CD4-positive, alpha-beta memory T cell (primary cell): ENCODE measurements around the gene PXDN. TPM values are rescaled to one million over a fixed set of nuclear protein-coding genes. Genes with fewer than 3 reads are reported as not detected.

ENCODE experiments used
- CTCF ChIA-PET: fragments of 350-600 bp; sonication (Branson Sonifier 250); formaldehyde crosslinking; loops from one replicate; lab custom pipeline; 2021; ENCODE audit warnings: inconsistent platforms; ENCODE audit not compliant: partially characterized antibody; lab: Charles Lee
- POLR2A ChIA-PET: fragments of 350-600 bp; sonication (Branson Sonifier 250); formaldehyde crosslinking; loops from one replicate; lab custom pipeline; 2021; ENCODE audit not compliant: partially characterized antibody; lab: Charles Lee
- DNase-seq, 5 donors: peaks; one replicate each; pipeline versions ENCODE4 v3.0.0 to v3.0.0-alpha.2; 2020 to 2022; ENCODE audit warnings: mixed read lengths in 1 of 5
- H3K27ac ChIP-seq: one replicate; pipeline ENCODE4 v1.7.0; 2013; ENCODE audit warnings: low read depth, low read length
- H3K27me3 ChIP-seq: 2 replicates; pipeline ENCODE4 v1.7.0; 2013; ENCODE audit warnings: mild to moderate bottlenecking, low read length, moderate library complexity; ENCODE audit not compliant: insufficient read depth
- H3K36me3 ChIP-seq: 2 replicates; pipeline ENCODE4 v1.7.0; 2013; ENCODE audit warnings: mild to moderate bottlenecking, low read length, moderate library complexity; ENCODE audit not compliant: insufficient read depth
- H3K4me1 ChIP-seq: 2 replicates; pipeline ENCODE4 v1.7.0; 2013; ENCODE audit warnings: mild to moderate bottlenecking, low read length, moderate library complexity; ENCODE audit not compliant: insufficient read depth
- H3K4me3 ChIP-seq, 2 donors: one replicate each; pipeline ENCODE4 v1.7.0; 2013; ENCODE audit warnings: low read length in 2 of 2, mild to moderate bottlenecking in 1 of 2
- H3K9me3 ChIP-seq, 2 donors: one replicate each; pipeline ENCODE4 v1.7.0; 2013; ENCODE audit warnings: low read length in 2 of 2, control low read depth in 1 of 2; ENCODE audit not compliant: control insufficient read depth in 1 of 2
- H3K27ac Mint-ChIP-seq, 7 donors: one replicate each; pipeline ENCODE4 v1.8.0; 2020 to 2021; ENCODE audit warnings: mixed read lengths in 7 of 7, mild to moderate bottlenecking in 6 of 7, inconsistent platforms in 3 of 7, moderate library complexity in 3 of 7
- H3K27me3 Mint-ChIP-seq, 2 donors: one replicate each; pipeline ENCODE4 v1.8.0; 2020 to 2021; ENCODE audit warnings: mixed read lengths in 2 of 2
- H3K36me3 Mint-ChIP-seq, 2 donors: one replicate each; pipeline ENCODE4 v1.8.0; 2020 to 2021; ENCODE audit warnings: mixed read lengths in 2 of 2, inconsistent platforms in 1 of 2, mild to moderate bottlenecking in 1 of 2
- H3K4me1 Mint-ChIP-seq, 4 donors: one replicate each; pipeline ENCODE4 v1.8.0; 2020 to 2021; ENCODE audit warnings: mixed read lengths in 4 of 4, mild to moderate bottlenecking in 1 of 4
- H3K4me3 Mint-ChIP-seq, 8 donors: one replicate each; pipeline ENCODE4 v1.8.0; 2020 to 2021; ENCODE audit warnings: mixed read lengths in 8 of 8, mild to moderate bottlenecking in 7 of 8, moderate library complexity in 6 of 8, inconsistent platforms in 3 of 8
- H3K9me3 Mint-ChIP-seq, 8 donors: one replicate each; pipeline ENCODE4 v1.8.0; 2020 to 2021; ENCODE audit warnings: mixed read lengths in 8 of 8, mild to moderate bottlenecking in 5 of 8, inconsistent platforms in 3 of 8, moderate library complexity in 1 of 8
- intact Hi-C: fragments of 100-400 bp; cut with micrococcal nuclease; formaldehyde crosslinking; loops from one replicate; pipeline ENCODE4 v1.15.1; 2023
- polyA plus RNA-seq, 2 donors: library from polyadenylated mRNA; unstranded; fragments of 300-500 nt; fragmentation: Illumina TruSeq; gene quantifications; one replicate each; pipeline ENCODE4 v1.2.3, GENCODE V29; 2021
- total RNA-seq, 2 experiments: library from RNA; stranded (reverse); gene quantifications; one replicate each; pipeline ENCODE4 v1.2.3, GENCODE V29; 2021

PXDN gene
- total and polyA plus RNA-seq, 4 experiments from 2014 or later: 0.79 TPM; not detected in 3

GRCh38 chr2:1599301-1600085 is 144.8 kb downstream of the PXDN start:
- H3K27ac Mint-ChIP-seq: no peak overlapping the region
- H3K9me3 Mint-ChIP-seq: no peaks in the 10 kb centered on the region
- no peak for DNase-seq

GRCh38 chr2:1598800-1599199 is 145.5 kb downstream of the PXDN start:
- Histone ChIP-seq H3K4me3 (no peak overlapping the region), H3K36me3 (no peaks in the 10 kb centered on the region), H3K27me3 (no peaks in the 10 kb centered on the region), H3K9me3 (no peaks in the 10 kb centered on the region), H3K4me1 (no peaks in the 10 kb centered on the region), H3K27ac (no peak overlapping the region)
- Mint-ChIP-seq H3K27ac (no peak overlapping the region), H3K27me3 (peaks cover 3 to 6% of the 10 kb centered on the region in 2 donors), H3K36me3 (no peaks in the 10 kb centered on the region), H3K4me1 (no peaks in the 10 kb centered on the region), H3K9me3 (peaks cover 0 to 1% (median 0%) of the 10 kb centered on the region in 8 donors), H3K4me3 (no peak overlapping the region)
- intact Hi-C loops: no loop called here
- no peak for DNase-seq
- CTCF ChIA-PET: no interaction called here
- POLR2A ChIA-PET: no interaction called here

More at GRCh38 chr2:1599301-1600085, 144.8 kb downstream of the PXDN start:
- POLR2A ChIA-PET: no interaction called here
- no peaks in the 10 kb centered on the region for H3K27me3 ChIP-seq
- no peaks in the 10 kb centered on the region for H3K9me3 ChIP-seq
- intact Hi-C loops: no loop called here
- Mint-ChIP-seq H3K36me3 (no peaks in the 10 kb centered on the region), H3K4me1 (no peaks in the 10 kb centered on the region), H3K4me3 (peak overlapping the region in 1 of 8 donors; percentile 21), H3K27me3 (peaks cover 3 to 6% of the 10 kb centered on the region in 2 donors)
- no peak overlapping the region for H3K4me3 ChIP-seq
- CTCF ChIA-PET: no interaction called here
- no peaks in the 10 kb centered on the region for H3K36me3 ChIP-seq
- H3K4me1 ChIP-seq: no peaks in the 10 kb centered on the region
- H3K27ac ChIP-seq: no peak overlapping the region

DNA sequence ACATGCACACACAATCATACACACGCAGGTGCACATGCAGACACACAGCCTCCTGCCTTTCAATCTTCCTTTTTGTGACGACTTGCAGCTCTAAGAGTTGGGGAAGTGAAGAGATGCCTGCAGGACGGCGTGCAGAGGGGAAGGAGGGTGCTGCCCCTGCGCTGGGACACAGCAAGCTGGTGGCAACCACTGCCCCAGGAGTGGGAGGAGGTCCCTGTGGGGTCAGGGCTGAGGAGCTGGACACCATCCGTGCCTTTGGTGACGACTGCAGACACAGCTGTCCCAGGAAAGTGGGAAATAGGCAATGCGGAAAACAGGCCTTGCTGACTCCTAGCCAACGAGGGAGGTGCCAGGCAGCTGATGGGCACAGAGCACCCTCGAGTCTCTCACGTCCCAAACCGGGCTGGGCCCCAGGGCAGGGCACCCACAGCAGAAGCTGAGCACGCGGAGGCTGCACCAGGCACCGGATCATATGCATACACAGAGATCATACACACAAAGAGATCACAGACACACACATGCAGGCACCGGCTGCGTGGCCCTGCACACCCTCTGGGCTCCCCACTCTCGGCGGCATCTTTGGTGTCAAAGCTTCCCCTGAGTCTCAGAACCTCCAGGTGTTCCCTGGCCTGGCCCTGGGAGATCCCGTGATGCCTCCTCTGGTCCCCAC is 146.1 kb downstream of the PXDN start:
- no peak for DNase-seq
- H3K4me3 ChIP-seq: no peak overlapping the region
- H3K9me3 Mint-ChIP-seq: peaks cover 0 to 1% (median 0%) of the 10 kb centered on the region in 8 donors
- no peaks in the 10 kb centered on the region for H3K4me1 Mint-ChIP-seq
- ChIA-PET CTCF (no interaction called here), POLR2A (no interaction called here)
- peaks cover 3 to 6% of the 10 kb centered on the region in 2 donors for H3K27me3 Mint-ChIP-seq
- no peak overlapping the region for H3K27ac ChIP-seq
- no peaks in the 10 kb centered on the region for H3K4me1 ChIP-seq
- no peaks in the 10 kb centered on the region for H3K9me3 ChIP-seq
- no peak overlapping the region for H3K27ac Mint-ChIP-seq
- no peaks in the 10 kb centered on the region for H3K27me3 ChIP-seq
- intact Hi-C loops: no loop called here
- no peaks in the 10 kb centered on the region for H3K36me3 Mint-ChIP-seq
- no peaks in the 10 kb centered on the region for H3K36me3 ChIP-seq
- no peak overlapping the region for H3K4me3 Mint-ChIP-seq

- Mint-ChIP-seq H3K4me3 (no peak overlapping the region), H3K36me3 (no peaks in the 10 kb centered on the region), H3K27me3 (peaks cover 8 to 11% of the 10 kb centered on the region in 2 donors), H3K9me3 (peaks cover 0 to 1% (median 0%) of the 10 kb centered on the region in 8 donors), H3K27ac (no peak overlapping the region), H3K4me1 (no peaks in the 10 kb centered on the region)
- H3K36me3 ChIP-seq: no peaks in the 10 kb centered on the region
- ChIA-PET CTCF (no interaction called here), POLR2A (no interaction called here)
- intact Hi-C loops: no loop called here
- H3K27ac ChIP-seq: no peak overlapping the region
- no peak overlapping the region for H3K4me3 ChIP-seq
- H3K27me3 ChIP-seq: no peaks in the 10 kb centered on the region
- no peaks in the 10 kb centered on the region for H3K9me3 ChIP-seq
- no peak for DNase-seq
- H3K4me1 ChIP-seq: no peaks in the 10 kb centered on the region
Measured at GRCh38 chr2:1595274-1595673, 149.0 kb downstream of the PXDN start.

GRCh38 chr2:1594373-1595171 is 149.7 kb downstream of the PXDN start:
- DNase-seq: no peak
- Histone ChIP-seq H3K4me3 (no peak overlapping the region), H3K9me3 (no peaks in the 10 kb centered on the region), H3K4me1 (no peaks in the 10 kb centered on the region), H3K36me3 (no peaks in the 10 kb centered on the region), H3K27ac (no peak overlapping the region), H3K27me3 (no peaks in the 10 kb centered on the region)
- POLR2A ChIA-PET: no interaction called here
- Mint-ChIP-seq H3K4me3 (no peak overlapping the region), H3K9me3 (peaks cover 0 to 1% (median 0%) of the 10 kb centered on the region in 8 donors), H3K27me3 (peaks cover 12 to 15% of the 10 kb centered on the region in 2 donors), H3K27ac (no peak overlapping the region), H3K4me1 (no peaks in the 10 kb centered on the region), H3K36me3 (no peaks in the 10 kb centered on the region)
- intact Hi-C loops: no loop called here
- CTCF ChIA-PET: no interaction called here

DNA sequence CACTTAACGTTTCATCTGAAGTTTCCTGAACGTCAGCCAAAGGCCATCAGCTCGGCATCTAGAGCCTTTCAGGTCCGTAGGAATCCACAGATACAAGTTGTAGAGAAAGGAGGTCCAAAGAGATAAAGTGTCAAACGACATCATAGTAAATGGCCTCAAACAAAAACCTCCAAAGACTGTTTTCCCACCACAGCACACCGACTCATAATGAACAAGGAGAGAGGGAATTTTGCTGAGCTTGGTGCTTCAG is 150.3 kb downstream of the PXDN start:
- H3K36me3 Mint-ChIP-seq: no peaks in the 10 kb centered on the region
- CTCF ChIA-PET: no interaction called here
- POLR2A ChIA-PET: no interaction called here
- no peak overlapping the region for H3K27ac ChIP-seq
- H3K27me3 Mint-ChIP-seq: peaks cover 13 to 18% of the 10 kb centered on the region in 2 donors
- H3K4me1 Mint-ChIP-seq: no peaks in the 10 kb centered on the region
- H3K27ac Mint-ChIP-seq: peak overlapping the region in 1 of 7 donors; percentile 34
- intact Hi-C loops: no loop called here
- no peaks in the 10 kb centered on the region for H3K27me3 ChIP-seq
- peaks cover 0 to 1% (median 0%) of the 10 kb centered on the region in 8 donors for H3K9me3 Mint-ChIP-seq
- DNase-seq: no peak
- no peaks in the 10 kb centered on the region for H3K36me3 ChIP-seq
- H3K4me3 Mint-ChIP-seq: no peak overlapping the region
- no peaks in the 10 kb centered on the region for H3K4me1 ChIP-seq
- H3K9me3 ChIP-seq: no peaks in the 10 kb centered on the region
- H3K4me3 ChIP-seq: no peak overlapping the region

GRCh38 chr2:1593371-1594122 is 150.8 kb downstream of the PXDN start:
- no peaks in the 10 kb centered on the region for H3K27me3 ChIP-seq
- H3K4me1 ChIP-seq: no peaks in the 10 kb centered on the region
- ChIA-PET POLR2A (no interaction called here), CTCF (no interaction called here)
- no peak overlapping the region for H3K4me3 ChIP-seq
- Mint-ChIP-seq H3K9me3 (peaks cover 0 to 1% (median 0%) of the 10 kb centered on the region in 8 donors), H3K36me3 (no peaks in the 10 kb centered on the region), H3K4me1 (no peaks in the 10 kb centered on the region), H3K4me3 (no peak overlapping the region), H3K27me3 (peaks cover 13 to 18% of the 10 kb centered on the region in 2 donors), H3K27ac (peak overlapping the region in 1 of 7 donors; percentile 7)
- no peaks in the 10 kb centered on the region for H3K9me3 ChIP-seq
- DNase-seq: no peak
- intact Hi-C loops: no loop called here
- H3K27ac ChIP-seq: no peak overlapping the region
- H3K36me3 ChIP-seq: no peaks in the 10 kb centered on the region
